ENCODE data around the gene GCN1.

- peak in 2 of 3 experiments; percentile 92 to 99; a peak in 3 of 4 replicates for TF ChIP-seq CTCF (IDR thresholded peaks at IDR 0.05; ENCODE audit: control extremely low read depth in 1 of 3, insufficient read depth in 1 of 3, low read depth in 1 of 3, low read length in 3 of 3)
- no peak for TF ChIP-seq EZH2 (IDR thresholded peaks at IDR 0.05; ENCODE audit: low read depth, low read length, severe bottlenecking)
- no peak for TF ChIP-seq ATF2 (IDR thresholded peaks at IDR 0.05; ENCODE audit: low read length)
- peak; percentile 97 to 98 for TF ChIP-seq RAD21 (IDR thresholded peaks at IDR 0.05 in 1 of 2, conservative IDR thresholded peaks at IDR 0.05 in 1 of 2; ENCODE audit: low read depth in 2 of 2, low read length in 2 of 2)
- TF ChIP-seq POLR2A (IDR thresholded peaks at IDR 0.05; ENCODE audit: control extremely low read depth in 1 of 2, low read depth in 2 of 2, low read length in 2 of 2): peak in 1 of 2 experiments; percentile 77; a peak in 2 of 3 replicates
- TF ChIP-seq POLR2AphosphoS5 (IDR thresholded peaks at IDR 0.05; ENCODE audit: low read depth, low read length): peak; percentile 95
- TF ChIP-seq RNF2 (IDR thresholded peaks at IDR 0.05; ENCODE audit: borderline replicate concordance, low read depth, low read length, missing control alignments, poor library complexity, severe bottlenecking): no peak
- TF ChIP-seq KDM1A (IDR thresholded peaks at IDR 0.05; ENCODE audit: borderline replicate concordance, low read length): peak; percentile 11; the same call in 1 of the 2 replicates
Observed at GRCh38 chr12:120228291-120229070, 34.0 kb upstream of the GCN1 start.

Data from H1 (cell line).